Hematopoietic multipotent progenitor cell treated with erythropoietin and hydrocortisone succinate and interleukin-3 and kit ligand, for 6 days (in vitro differentiated cells): ENCODE measurements around the gene LRRC71.
A peak's percentile ranks its signal among the peaks of the same experiment; 100 is the strongest.

Experiments used
- DNase-seq: peaks from one replicate; pipeline ENCODE4 v3.0.0-alpha.2; 2015

LRRC71 gene

GRCh38 chr1:156920233-156921052 is at the start of gene LRRC71:
Gene LRRC71, plus strand, starts transcription at chr1:156920632. Its CDS starts 172 bp downstream, at chr1:156920804.
- peak; percentile 93 for DNase-seq

GRCh38 chr1:156873659-156874058 is 46.8 kb upstream of the LRRC71 start:
- DNase-seq: no peak

DNA sequence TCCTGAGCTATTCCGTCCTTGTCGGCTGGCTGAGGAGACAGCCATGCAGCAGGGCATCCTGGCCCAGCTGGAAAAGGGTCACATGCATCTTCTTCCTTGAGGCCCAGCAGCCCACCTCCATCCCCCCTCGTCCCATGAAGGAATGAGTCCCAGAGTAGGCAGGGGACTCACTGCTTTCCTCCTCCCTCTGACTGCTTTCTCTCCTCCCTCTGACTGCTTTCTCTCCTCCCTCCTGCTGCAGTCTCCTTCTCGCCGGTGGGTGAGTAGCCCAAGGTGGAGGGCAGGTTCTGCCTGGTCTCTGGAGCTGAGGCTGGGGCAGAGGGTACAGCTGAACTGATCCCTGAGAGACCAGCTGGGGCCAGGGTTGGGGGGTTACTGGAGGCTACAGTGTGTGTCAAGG is 46.3 kb upstream of the LRRC71 start:
- no peak for DNase-seq

DNA sequence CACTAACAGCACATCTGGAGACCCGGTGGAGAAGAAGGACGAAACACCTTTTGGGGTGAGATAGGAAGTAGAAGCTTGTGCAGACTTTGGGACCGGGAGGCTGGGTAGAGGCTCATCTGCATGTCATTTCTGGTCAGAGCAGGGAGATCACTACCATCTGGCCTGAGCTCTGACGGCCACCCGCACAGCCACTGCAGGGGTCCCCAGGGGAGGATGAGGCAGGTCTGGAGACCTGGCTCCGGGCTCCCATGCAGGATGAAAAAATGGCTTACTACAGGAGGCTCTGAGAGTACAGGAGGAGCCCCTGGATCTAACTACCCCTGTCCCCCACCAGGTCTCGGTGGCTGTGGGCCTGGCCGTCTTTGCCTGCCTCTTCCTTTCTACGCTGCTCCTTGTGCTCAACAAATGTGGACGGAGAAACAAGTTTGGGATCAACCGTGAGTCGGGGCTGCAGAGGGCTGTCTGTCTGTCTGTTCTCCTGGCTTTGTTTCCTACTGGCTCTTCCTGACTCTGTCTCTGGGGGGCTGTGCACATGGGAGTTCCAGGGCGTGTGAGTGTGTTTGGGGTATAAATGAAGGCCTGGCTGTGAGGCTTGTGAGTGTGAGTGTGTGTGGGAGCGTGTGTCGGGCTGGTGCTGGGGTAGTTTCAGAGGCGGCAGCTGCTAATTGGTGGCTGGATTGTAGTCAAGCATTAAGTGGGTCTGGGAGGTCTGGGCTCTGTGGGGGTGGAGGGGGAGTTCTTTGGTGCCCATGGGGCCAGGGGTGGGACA is 45.7 kb upstream of the LRRC71 start:
- no peak for DNase-seq

- no peak for DNase-seq
These were observed 45.2 kb upstream of the LRRC71 start for GRCh38 chr1:156875341-156875615.

DNA sequence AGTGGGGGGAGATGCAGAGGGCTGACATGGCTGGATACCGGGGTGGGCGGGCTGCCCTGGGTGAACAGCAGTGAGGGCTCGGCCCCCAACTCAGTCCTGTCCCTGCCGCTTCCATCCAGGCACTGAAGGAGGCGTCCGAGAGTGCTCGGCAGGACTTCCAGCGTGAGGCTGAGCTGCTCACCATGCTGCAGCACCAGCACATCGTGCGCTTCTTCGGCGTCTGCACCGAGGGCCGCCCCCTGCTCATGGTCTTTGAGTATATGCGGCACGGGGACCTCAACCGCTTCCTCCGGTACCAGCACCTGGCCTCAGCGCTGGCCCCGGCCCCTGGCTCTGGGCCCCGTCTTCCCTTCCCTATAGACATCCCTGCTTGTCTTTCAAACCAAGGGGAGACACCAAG is 44.2 kb upstream of the LRRC71 start:
- no peak for DNase-seq

DNA sequence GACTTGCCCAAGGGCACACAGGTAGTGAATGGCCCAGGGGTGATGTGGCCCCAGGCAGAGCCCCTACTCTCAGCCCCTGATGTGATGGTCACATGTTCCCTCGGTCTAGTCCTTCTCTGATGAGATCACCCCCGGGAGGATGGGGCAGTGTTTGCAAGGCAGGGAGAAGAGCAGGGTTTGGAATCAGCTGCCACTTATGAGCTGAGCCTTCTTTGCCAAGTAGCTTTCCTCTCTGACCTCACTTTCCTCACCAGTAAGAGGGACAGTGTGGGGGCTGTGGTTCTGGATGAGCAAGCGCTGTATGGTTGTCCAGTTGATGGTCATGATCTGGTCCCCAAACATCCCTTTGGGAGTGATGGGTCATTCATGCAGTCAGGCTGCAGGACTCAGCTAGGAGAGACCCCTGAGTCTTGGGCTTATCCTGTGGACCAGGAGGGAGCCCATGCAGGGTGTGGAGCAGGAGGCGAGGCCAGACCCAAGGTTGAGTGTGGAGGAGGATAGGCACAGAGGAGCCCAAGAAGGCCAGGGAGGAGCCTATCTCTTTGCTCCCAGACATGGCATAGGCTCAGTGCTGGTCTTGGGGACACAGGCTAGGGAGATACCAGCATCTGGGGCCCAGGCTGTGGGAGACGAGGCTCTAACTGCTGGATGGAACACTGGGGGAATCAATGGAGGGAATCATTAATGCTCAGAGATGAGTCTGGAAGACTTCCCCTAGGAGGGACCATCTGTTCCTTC is 42.8 kb upstream of the LRRC71 start:
- peak; percentile 76 for DNase-seq

- DNase-seq: no peak
These were observed 40.6 kb upstream of the LRRC71 start for GRCh38 chr1:156879876-156880275.

DNA sequence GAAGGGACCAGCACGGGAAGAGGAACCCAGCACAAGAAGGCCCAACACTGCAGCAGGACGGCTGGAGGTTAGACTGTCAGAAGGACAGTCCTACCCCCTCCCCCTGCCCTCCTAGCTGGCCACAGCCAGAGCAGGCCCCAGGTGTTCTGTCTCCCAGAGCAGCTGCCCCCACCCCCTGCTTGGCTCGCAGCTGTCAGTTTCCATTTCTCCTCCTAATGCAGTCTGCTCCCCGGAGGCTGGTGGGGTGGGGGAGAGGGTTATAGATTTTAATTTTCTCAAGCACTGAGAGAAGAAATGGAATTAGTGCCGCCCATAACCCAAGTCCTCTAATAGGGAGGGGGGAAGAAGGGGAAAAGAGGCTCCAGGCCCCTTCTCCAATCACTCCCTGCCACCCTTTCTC is 40.0 kb upstream of the LRRC71 start:
- no peak for DNase-seq

GRCh38 chr1:156881101-156881500 is 39.3 kb upstream of the LRRC71 start:
- DNase-seq: no peak

- no peak for DNase-seq
These were observed 38.8 kb upstream of the LRRC71 start for GRCh38 chr1:156881663-156882062.

GRCh38 chr1:156882543-156882942 is 37.9 kb upstream of the LRRC71 start:
- DNase-seq: no peak

- DNase-seq: no peak
These were observed 36.5 kb upstream of the LRRC71 start for GRCh38 chr1:156883919-156884318.

DNA sequence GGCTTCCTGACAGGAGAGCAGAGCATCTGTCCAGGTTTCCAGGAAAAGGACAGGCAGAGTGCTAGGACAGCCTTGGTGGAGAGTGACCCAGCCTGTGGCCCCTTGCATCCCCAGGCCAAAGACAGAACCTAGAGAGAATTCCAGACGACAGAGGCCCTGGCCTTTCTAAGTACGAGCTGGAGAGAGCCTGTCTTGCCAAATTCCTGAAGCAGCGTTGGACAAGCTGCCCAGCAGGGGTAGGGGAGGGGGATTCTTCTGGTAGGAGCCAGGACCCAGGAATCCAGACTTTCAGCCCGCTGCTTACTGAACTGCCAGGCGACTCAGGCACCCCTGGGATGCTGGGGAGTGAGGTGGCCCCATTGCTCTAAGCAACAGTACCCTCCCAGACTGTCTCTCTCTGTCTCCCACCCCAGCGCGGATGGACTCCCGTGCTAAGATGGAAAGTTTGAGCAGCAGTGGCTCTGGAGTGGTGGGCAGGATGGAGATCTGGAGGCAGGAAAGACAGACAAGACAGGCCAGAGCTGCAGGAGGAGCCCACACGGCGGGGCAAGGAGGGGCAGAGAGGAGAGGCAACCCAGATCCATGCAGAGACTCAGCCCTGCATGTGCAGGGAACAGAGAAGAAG is 35.8 kb upstream of the LRRC71 start:
- DNase-seq: no peak

DNA sequence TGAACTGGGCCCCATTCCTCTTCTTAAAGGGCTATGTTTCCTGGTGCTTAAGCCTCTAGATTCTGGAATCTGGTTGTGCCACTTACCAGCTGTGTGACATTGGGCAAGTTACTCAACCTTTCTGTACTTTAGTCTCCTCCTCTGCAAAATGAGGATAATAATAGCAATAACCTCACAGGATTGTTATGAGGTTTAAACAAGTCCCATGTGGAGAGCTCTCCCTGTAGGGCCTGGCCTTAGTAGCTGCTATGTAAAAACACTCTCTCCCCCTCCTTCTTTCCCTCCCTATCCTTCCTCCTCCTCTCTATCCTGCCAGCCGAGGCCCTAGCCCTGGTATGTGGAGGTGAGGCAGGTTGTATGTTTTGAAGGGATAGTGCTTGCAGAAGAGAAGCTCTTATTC is 35.1 kb upstream of the LRRC71 start:
- no peak for DNase-seq

- no peak for DNase-seq
These were observed 34.5 kb upstream of the LRRC71 start for GRCh38 chr1:156885880-156886355.

- DNase-seq: no peak
These were observed 33.7 kb upstream of the LRRC71 start for GRCh38 chr1:156886583-156887281.

- DNase-seq: no peak
These were observed 33.1 kb upstream of the LRRC71 start for GRCh38 chr1:156887317-156887716.

- DNase-seq: no peak
These were observed 32.7 kb upstream of the LRRC71 start for GRCh38 chr1:156887734-156888133.

DNA sequence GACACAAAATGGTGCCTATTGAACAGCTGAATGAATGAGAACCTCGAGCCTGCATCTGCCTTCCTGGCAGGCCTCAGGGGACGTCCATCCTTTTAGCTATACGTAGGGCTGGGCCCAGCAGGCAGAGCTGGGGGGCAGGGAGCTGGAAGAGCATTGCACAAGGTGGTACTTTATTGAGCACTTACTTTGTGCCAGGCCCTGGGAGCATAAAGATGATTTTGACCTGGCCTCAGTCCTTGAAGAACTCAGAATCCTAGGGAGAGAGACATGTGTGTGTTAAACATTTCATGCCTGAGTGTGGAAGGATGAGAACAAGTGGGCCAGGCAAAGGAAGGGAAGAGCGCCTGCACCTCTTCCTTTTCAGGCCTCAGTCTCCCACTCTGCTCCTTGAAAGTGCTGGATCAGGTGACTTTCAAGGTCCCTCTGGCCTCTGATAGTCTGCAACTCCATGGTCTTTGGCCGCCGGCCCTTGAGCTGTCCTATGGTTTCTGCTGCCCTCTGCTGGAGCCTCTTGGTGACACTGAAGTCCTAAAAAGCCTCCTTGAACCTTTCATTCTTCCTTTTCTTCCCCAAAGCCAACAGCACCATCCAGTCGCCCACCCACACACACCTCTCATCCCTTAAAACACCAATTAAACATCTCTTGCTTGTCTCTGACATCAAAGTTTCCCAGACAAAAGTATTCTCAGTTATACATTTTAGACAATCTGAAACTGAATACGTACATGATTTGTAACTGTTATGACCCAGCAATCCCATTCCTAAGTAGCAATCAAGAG is 30.4 kb upstream of the LRRC71 start:
- DNase-seq: peak; percentile 92

- DNase-seq: peak; percentile 96
These were observed 28.0 kb upstream of the LRRC71 start for GRCh38 chr1:156892190-156893047.
